ENCODE data around the gene LRRC46.

Gene LRRC46

DNA sequence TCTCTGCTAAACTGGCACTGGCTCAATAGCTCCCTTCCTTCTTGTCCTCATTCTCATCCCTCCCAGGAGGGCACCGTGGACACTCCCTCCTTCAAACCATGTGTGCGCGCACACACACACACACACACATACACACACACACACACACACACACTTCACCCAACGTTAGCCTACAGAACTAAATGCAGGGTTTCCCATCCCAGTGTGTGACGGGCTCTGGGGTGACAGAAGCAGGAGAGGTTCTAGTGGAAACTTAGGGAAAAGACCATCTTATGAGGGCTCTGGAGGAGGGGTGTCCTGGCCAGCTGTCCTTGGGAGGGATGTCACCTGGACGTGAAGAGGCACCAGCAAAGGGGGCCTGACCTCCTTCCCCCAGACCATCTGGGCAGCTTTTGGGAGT is 29.6 kb upstream of the LRRC46 start:
- Histone ChIP-seq H3K9me3 (ENCODE audit: control insufficient read depth in 5 of 5, low read length in 5 of 5) (no peaks in the 10 kb centered on the region), H3K36me3 (ENCODE audit: control insufficient read depth in 5 of 5, insufficient read depth in 5 of 5, low read length in 5 of 5) (peaks cover 0 to 4% (median 2%) of the 10 kb centered on the region in 5 donors), H3K27ac (ENCODE audit: low read depth, low read length) (no peak overlapping the region), H3K4me1 (ENCODE audit: control insufficient read depth in 5 of 5, insufficient read depth in 5 of 5, low read length in 5 of 5) (no peaks in the 10 kb centered on the region), H3K27me3 (ENCODE audit: control insufficient read depth in 5 of 5, insufficient read depth in 4 of 5, low read length in 5 of 5) (peaks cover 0 to 9% (median 0%) of the 10 kb centered on the region in 5 donors), H3K4me3 (ENCODE audit: low read depth in 1 of 5, low read length in 5 of 5) (no peak overlapping the region), H3K9ac (ENCODE audit: low read length in 5 of 5) (no peak overlapping the region)

DNA sequence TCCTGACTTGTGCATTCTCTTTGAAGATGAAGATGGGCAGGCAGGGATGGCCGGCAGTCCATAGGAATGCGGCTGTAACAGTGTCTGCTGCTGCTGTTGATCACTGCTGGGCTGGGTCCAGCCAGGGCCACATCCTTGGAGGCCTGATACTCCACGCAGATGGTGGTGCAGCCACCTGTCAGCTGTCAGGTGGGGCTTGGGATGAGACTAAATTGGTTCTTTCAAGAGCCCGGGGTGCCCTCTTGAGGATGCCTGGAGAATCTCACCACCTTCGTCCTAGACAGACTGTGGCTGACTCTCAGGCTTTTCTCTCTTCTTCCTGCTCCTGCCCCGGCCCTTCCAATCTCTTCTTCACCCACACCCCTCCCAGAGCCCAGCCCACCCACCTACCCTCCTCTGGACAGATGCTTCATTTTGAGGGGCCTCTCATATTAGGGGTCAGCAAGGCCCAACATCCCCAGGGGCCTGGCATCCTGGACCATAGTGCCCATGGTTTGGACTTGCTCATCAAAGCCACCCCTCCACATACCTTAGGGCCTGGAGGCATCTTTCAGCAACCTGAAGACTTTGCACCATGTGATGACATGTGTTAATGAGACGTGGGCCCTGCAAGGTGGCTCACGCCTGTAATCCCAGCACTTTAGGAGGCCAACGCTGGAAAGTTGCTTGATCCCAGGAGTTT is 29.0 kb upstream of the LRRC46 start:
- Histone ChIP-seq H3K36me3 (ENCODE audit: control insufficient read depth in 5 of 5, insufficient read depth in 5 of 5, low read length in 5 of 5) (peaks cover 0 to 9% (median 2%) of the 10 kb centered on the region in 5 donors), H3K27ac (ENCODE audit: low read depth, low read length) (no peak overlapping the region), H3K9ac (ENCODE audit: low read length in 5 of 5) (no peak overlapping the region), H3K4me1 (ENCODE audit: control insufficient read depth in 5 of 5, insufficient read depth in 5 of 5, low read length in 5 of 5) (no peaks in the 10 kb centered on the region), H3K9me3 (ENCODE audit: control insufficient read depth in 5 of 5, low read length in 5 of 5) (no peaks in the 10 kb centered on the region), H3K27me3 (ENCODE audit: control insufficient read depth in 5 of 5, insufficient read depth in 4 of 5, low read length in 5 of 5) (peaks cover 0 to 9% (median 0%) of the 10 kb centered on the region in 5 donors), H3K4me3 (ENCODE audit: low read depth in 1 of 5, low read length in 5 of 5) (no peak overlapping the region)

- Histone ChIP-seq H3K9ac (ENCODE audit: low read length in 5 of 5) (no peak overlapping the region), H3K36me3 (ENCODE audit: control insufficient read depth in 5 of 5, insufficient read depth in 5 of 5, low read length in 5 of 5) (peaks cover 0 to 16% (median 9%) of the 10 kb centered on the region in 5 donors), H3K27ac (ENCODE audit: low read depth, low read length) (no peak overlapping the region), H3K4me3 (ENCODE audit: low read depth in 1 of 5, low read length in 5 of 5) (no peak overlapping the region), H3K4me1 (ENCODE audit: control insufficient read depth in 5 of 5, insufficient read depth in 5 of 5, low read length in 5 of 5) (no peaks in the 10 kb centered on the region), H3K9me3 (ENCODE audit: control insufficient read depth in 5 of 5, low read length in 5 of 5) (no peaks in the 10 kb centered on the region), H3K27me3 (ENCODE audit: control insufficient read depth in 5 of 5, insufficient read depth in 4 of 5, low read length in 5 of 5) (peaks cover 0 to 9% (median 0%) of the 10 kb centered on the region in 5 donors)
These were observed 28.3 kb upstream of the LRRC46 start for GRCh38 chr17:47803201-47803600.

DNA sequence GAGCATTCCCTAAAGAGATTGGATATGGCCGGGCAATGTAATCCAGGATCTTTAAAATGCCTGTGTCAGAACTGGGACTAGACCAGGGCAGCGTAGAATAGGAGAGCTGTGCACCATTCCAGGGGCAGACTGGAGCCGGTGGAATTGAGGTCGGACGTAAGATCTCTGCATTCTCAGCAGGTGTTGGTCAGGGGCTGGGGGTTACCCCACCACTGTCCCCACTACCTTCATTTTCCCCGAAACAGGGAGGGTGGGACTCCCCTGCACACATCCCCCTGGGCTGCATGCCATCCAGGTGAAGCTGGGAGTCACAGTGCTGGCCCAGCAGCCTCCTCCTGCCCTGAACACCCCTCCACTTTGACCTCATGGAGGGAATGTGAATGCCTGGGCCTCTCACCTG is 27.7 kb upstream of the LRRC46 start:
- Histone ChIP-seq H3K9me3 (ENCODE audit: control insufficient read depth in 5 of 5, low read length in 5 of 5) (no peaks in the 10 kb centered on the region), H3K27me3 (ENCODE audit: control insufficient read depth in 5 of 5, insufficient read depth in 4 of 5, low read length in 5 of 5) (peaks cover 0 to 9% (median 0%) of the 10 kb centered on the region in 5 donors), H3K4me3 (ENCODE audit: low read depth in 1 of 5, low read length in 5 of 5) (no peak overlapping the region), H3K9ac (ENCODE audit: low read length in 5 of 5) (no peak overlapping the region), H3K4me1 (ENCODE audit: control insufficient read depth in 5 of 5, insufficient read depth in 5 of 5, low read length in 5 of 5) (no peaks in the 10 kb centered on the region), H3K36me3 (ENCODE audit: control insufficient read depth in 5 of 5, insufficient read depth in 5 of 5, low read length in 5 of 5) (peaks cover 0 to 22% (median 13%) of the 10 kb centered on the region in 5 donors), H3K27ac (ENCODE audit: low read depth, low read length) (no peak overlapping the region)

DNA sequence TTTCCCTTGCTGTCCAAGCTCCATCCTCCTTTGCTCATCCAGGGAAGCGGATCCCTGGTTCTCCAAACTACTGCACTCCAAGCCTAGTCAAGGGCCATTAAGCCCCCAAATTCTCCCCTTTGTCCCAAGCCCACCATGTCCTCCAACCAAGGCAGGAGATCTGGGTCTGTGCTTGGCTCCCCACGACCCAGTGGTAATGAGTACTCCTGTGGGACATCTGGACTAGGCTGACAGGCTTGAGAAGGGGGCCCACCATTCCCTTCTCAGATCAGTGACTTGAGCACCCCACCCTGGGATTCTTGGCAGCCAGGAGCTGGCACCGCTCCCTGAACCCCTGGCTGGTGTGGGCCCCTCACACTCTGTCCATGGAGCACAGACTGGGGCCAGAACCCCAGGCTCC is 27.0 kb upstream of the LRRC46 start:
- H3K9ac ChIP-seq (ENCODE audit: low read length in 5 of 5) = no peak overlapping the region

DNA sequence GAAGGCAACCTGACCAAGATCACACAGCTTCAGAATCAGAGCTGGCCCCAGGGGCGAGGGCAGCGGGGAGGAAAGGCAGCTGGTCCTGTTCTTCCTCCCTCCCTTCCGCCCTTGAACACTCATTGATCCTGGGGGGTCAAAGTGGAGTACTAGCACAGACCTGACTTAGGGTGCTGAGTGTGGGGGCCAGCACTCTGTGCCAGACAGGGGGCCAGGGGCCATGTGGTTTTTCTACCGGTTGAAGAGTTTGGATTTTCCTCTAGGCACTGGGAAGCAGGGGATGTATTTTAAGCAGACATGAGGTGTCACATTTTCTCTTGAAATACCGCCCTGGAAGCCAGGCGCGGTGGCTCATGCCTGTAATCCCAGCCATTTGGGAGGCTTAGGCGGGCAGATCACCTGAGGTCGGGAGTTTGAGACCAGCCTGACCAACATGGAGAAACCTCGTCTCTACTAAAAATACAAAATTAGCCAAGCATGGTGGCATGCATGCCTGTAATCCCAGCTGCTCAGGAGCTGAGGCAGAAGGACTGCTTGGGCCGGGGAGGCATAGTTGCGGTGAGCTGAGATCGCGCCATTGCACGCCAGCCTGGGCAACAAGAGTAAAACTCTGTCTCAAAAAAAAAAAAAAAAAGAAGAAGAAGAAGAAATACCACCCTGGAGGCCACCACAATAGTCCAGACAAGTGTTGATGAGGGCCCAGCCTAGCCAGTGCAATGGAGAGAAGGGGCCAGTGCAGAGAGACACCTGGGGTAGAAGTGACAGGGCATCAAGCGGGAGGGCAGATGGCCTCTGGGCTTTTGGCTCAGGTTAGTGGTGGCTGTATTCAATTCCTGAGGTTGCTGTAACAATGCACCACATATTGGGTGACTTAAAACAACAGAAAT is 25.2 kb upstream of the LRRC46 start:
- H3K4me1 ChIP-seq (ENCODE audit: control insufficient read depth in 5 of 5, insufficient read depth in 5 of 5, low read length in 5 of 5) = peaks cover 0 to 7% (median 5%) of the 10 kb centered on the region in 5 donors
- H3K27ac ChIP-seq (ENCODE audit: low read depth, low read length) = no peak overlapping the region
- H3K4me3 ChIP-seq (ENCODE audit: low read depth in 1 of 5, low read length in 5 of 5) = no peak overlapping the region
- peaks cover 0 to 8% (median 0%) of the 10 kb centered on the region in 5 donors for H3K27me3 ChIP-seq (ENCODE audit: control insufficient read depth in 5 of 5, insufficient read depth in 4 of 5, low read length in 5 of 5)
- peaks cover 0 to 45% (median 28%) of the 10 kb centered on the region in 5 donors for H3K36me3 ChIP-seq (ENCODE audit: control insufficient read depth in 5 of 5, insufficient read depth in 5 of 5, low read length in 5 of 5)
- no peaks in the 10 kb centered on the region for H3K9me3 ChIP-seq (ENCODE audit: control insufficient read depth in 5 of 5, low read length in 5 of 5)
- H3K9ac ChIP-seq (ENCODE audit: low read length in 5 of 5) = no peak overlapping the region

More for the DNA sequence above, 27.0 kb upstream of the LRRC46 start:
- Histone ChIP-seq H3K4me3 (ENCODE audit: low read depth in 1 of 5, low read length in 5 of 5) (no peak overlapping the region), H3K36me3 (ENCODE audit: control insufficient read depth in 5 of 5, insufficient read depth in 5 of 5, low read length in 5 of 5) (peaks cover 0 to 29% (median 20%) of the 10 kb centered on the region in 5 donors), H3K27me3 (ENCODE audit: control insufficient read depth in 5 of 5, insufficient read depth in 4 of 5, low read length in 5 of 5) (peaks cover 0 to 9% (median 0%) of the 10 kb centered on the region in 5 donors), H3K4me1 (ENCODE audit: control insufficient read depth in 5 of 5, insufficient read depth in 5 of 5, low read length in 5 of 5) (no peaks in the 10 kb centered on the region), H3K9me3 (ENCODE audit: control insufficient read depth in 5 of 5, low read length in 5 of 5) (no peaks in the 10 kb centered on the region), H3K27ac (ENCODE audit: low read depth, low read length) (no peak overlapping the region)

GRCh38 chr17:47806913-47807255 is 24.6 kb upstream of the LRRC46 start:
- Histone ChIP-seq H3K4me3 (ENCODE audit: low read depth in 1 of 5, low read length in 5 of 5) (no peak overlapping the region), H3K36me3 (ENCODE audit: control insufficient read depth in 5 of 5, insufficient read depth in 5 of 5, low read length in 5 of 5) (peaks cover 0 to 48% (median 28%) of the 10 kb centered on the region in 5 donors), H3K9ac (ENCODE audit: low read length in 5 of 5) (no peak overlapping the region), H3K9me3 (ENCODE audit: control insufficient read depth in 5 of 5, low read length in 5 of 5) (no peaks in the 10 kb centered on the region), H3K27ac (ENCODE audit: low read depth, low read length) (no peak overlapping the region), H3K4me1 (ENCODE audit: control insufficient read depth in 5 of 5, insufficient read depth in 5 of 5, low read length in 5 of 5) (peaks cover 0 to 12% (median 5%) of the 10 kb centered on the region in 5 donors), H3K27me3 (ENCODE audit: control insufficient read depth in 5 of 5, insufficient read depth in 4 of 5, low read length in 5 of 5) (peaks cover 0 to 4% (median 0%) of the 10 kb centered on the region in 5 donors)

DNA sequence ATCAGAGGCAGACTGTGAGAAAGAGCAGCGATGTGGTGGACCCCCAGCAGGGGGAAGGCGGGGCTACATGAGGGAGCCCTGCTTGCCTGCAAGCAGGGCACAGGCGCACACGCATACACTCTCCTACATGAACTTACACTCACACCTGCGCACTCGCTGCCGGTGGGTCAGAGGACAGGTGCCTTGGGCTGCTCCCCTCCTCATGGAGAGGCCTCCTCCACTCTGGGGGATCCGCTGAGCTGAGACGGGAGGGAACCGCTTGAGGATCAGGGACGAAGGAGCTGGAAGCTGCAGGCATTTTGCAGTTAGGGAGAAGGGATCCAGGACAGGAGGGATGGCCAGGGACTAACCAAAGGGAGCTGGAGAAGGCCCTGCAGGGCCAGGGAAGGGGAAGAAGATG is 24.0 kb upstream of the LRRC46 start:
- Histone ChIP-seq H3K4me3 (ENCODE audit: low read depth in 1 of 5, low read length in 5 of 5) (no peak overlapping the region), H3K4me1 (ENCODE audit: control insufficient read depth in 5 of 5, insufficient read depth in 5 of 5, low read length in 5 of 5) (peaks cover 0 to 12% (median 5%) of the 10 kb centered on the region in 5 donors), H3K27ac (ENCODE audit: low read depth, low read length) (no peak overlapping the region), H3K27me3 (ENCODE audit: control insufficient read depth in 5 of 5, insufficient read depth in 4 of 5, low read length in 5 of 5) (peaks cover 0 to 4% (median 0%) of the 10 kb centered on the region in 5 donors), H3K36me3 (ENCODE audit: control insufficient read depth in 5 of 5, insufficient read depth in 5 of 5, low read length in 5 of 5) (peaks cover 0 to 53% (median 28%) of the 10 kb centered on the region in 5 donors), H3K9ac (ENCODE audit: low read length in 5 of 5) (no peak overlapping the region), H3K9me3 (ENCODE audit: control insufficient read depth in 5 of 5, low read length in 5 of 5) (no peaks in the 10 kb centered on the region)

DNA sequence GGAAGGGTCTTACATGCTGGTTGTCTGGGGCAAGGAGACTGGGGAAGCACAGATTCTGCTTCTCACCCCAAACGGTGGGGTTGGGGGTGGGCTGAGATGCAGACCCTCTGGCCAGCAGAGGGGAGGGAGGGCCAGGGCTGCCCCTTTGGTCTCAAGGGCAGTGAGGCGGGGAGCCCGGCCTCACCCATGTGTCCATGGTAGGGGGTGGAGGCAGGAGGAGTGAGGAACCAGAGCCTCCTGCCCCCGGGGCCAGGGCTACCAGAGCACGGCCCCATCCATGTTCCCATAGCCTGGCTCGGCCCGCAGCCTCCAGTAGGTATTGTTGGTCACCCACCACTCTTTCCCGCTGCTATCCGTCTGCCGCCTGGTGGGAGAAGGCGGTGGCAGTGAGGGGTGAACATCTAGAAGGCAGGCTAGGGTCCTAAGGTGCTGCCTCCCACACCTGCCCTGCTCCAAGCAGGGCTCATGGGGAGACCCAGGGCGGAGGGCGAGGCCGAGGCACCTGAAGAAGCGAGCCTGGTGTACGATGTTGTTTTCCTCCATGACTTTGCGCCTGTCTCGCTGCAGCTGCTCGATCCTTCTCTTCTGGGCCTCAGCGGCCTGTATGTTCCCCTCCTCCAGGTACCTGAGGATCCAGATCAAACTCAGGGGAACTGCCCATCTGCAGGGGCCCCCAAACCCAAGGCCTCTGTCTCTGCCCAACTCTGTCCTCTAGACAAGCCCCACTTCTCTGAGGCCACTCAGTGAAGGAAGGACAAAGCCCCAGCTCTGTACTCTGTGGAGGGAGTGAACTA is 23.2 kb upstream of the LRRC46 start:
- no peak overlapping the region for H3K27ac ChIP-seq (ENCODE audit: low read depth, low read length)
- H3K9ac ChIP-seq (ENCODE audit: low read length in 5 of 5) = no peak overlapping the region
- H3K4me1 ChIP-seq (ENCODE audit: control insufficient read depth in 5 of 5, insufficient read depth in 5 of 5, low read length in 5 of 5) = peaks cover 0 to 12% (median 5%) of the 10 kb centered on the region in 5 donors
- peaks cover 0 to 61% (median 35%) of the 10 kb centered on the region in 5 donors for H3K36me3 ChIP-seq (ENCODE audit: control insufficient read depth in 5 of 5, insufficient read depth in 5 of 5, low read length in 5 of 5)
- H3K4me3 ChIP-seq (ENCODE audit: low read depth in 1 of 5, low read length in 5 of 5) = no peak overlapping the region
- no peaks in the 10 kb centered on the region for H3K9me3 ChIP-seq (ENCODE audit: control insufficient read depth in 5 of 5, low read length in 5 of 5)
- H3K27me3 ChIP-seq (ENCODE audit: control insufficient read depth in 5 of 5, insufficient read depth in 4 of 5, low read length in 5 of 5) = peaks cover 0 to 2% (median 0%) of the 10 kb centered on the region in 5 donors
